SKM-1 (cell line): ENCODE results near the gene PCK2.

Source experiments
- DNase-seq: peaks from one replicate; lab custom pipeline; 2025; ENCODE audit not compliant: unreplicated experiment; lab: John Stamatoyannopoulos, UW

PCK2 gene

DNA sequence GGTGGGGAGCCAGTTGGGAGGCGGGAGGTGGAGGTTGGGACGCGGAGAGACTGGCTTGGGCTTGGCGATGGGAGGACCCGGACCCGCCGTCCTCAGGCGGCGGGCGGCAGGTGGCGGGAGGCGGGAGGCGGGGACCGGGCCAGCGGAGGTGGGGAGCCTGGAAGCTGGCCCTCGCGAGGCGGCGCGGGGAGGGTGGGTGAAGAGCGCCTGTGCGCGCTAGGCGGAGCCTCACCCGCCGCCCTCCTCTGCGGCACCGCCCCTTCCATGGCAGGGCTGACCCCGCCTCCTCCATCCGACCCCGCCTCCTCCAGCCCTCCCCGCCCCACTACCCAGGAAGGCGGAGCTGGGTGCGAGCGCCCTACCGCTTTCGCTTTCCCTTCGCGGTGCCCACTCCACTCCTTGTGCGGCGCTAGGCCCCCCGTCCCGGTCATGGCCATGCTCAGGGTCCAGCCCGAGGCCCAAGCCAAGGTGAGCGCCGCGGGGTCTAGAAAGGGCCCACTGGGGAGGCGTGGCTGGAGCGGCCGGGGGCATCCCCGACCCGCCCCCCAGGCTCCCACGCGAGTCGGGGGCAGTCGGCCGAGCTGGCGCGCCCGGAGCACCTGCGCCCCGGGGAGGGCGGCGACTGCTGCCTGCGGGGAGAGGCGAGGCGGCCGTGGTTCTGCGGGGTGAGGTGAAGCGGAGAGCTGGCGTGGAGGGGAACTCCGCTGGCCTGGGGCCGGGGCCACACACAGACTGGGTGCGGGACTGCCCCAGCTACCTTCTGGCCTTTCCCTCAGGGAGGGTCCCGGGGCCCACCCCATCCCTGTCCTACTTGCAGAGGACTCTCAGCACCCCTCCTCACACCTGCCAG, 41.9 kb downstream of the PCK2 start, which contains the start of gene PSME1:
Gene PSME1, plus strand, starts transcription at position 361 of the 850 bp plus-strand sequence. Its CDS starts 69 bp downstream, at position 430.
- DNase-seq, result peak; percentile 43

DNA sequence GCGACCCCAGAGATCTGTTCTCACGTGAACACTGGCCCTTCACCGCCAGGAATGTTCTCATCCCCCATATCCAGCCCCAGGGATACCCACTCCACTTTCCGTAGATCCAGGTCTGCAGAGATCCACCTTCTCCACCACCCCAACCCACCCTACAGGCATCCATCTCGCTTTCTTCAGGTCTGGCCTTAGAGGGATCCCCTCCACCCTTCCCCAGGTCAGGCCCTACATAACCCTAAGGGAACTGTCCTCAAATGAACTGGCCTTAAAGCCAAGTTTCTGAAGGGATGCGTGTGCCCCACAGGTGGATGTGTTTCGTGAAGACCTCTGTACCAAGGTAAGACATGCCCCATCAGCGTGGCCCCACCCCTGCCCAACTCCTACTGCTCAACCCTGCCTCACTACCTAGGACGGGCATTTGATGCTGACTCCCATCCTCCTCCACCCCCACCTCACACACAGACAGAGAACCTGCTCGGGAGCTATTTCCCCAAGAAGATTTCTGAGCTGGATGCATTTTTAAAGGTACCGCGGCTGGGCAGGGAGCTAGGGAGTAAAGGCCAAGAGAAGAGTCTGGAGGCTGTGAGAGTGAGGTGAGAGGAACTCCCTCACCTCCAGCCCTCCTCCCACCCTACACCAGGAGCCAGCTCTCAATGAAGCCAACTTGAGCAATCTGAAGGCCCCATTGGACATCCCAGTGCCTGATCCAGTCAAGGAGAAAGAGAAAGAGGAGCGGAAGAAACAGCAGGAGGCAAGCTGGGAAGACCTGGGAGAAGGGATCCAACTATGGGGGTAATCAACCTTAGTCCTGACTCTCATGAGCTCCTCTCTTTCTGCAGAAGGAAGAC, 42.8 kb downstream of the PCK2 start:
- no peak for DNase-seq

DNA sequence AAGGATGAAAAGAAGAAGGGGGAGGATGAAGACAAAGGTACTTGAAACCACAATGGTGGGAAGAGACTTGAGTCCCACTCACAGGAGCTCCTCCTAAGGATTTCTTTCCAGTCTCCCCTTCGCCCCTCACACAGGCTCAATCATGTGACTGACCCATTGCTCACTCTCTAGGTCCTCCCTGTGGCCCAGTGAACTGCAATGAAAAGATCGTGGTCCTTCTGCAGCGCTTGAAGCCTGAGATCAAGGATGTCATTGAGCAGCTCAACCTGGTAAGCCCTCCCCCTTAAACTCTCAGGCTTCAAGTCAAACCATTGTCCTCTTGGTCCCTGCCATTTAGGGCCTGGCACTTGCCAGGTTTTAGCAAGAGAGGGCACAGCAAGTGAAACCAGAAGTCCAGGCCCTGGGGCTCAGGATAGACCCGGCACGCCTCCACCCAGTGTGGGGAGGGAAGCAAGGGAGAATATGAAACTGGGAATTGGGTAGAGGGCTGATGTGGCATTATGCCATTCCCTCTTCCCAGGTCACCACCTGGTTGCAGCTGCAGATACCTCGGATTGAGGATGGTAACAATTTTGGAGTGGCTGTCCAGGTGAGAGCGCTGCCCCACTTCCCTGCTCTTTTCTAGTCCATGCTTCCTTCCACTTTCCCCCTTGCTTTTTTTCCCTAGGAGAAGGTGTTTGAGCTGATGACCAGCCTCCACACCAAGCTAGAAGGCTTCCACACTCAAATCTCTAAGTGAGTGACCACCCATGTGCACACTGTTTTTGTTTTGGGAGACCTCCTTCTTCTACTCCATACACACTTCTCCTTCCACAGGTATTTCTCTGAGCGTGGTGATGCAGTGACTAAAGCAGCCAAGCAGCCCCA, 43.7 kb downstream of the PCK2 start:
- DNase-seq, result no peak

GRCh38 chr14:24138396-24139271, 44.5 kb downstream of the PCK2 start:
- no peak for DNase-seq

DNA sequence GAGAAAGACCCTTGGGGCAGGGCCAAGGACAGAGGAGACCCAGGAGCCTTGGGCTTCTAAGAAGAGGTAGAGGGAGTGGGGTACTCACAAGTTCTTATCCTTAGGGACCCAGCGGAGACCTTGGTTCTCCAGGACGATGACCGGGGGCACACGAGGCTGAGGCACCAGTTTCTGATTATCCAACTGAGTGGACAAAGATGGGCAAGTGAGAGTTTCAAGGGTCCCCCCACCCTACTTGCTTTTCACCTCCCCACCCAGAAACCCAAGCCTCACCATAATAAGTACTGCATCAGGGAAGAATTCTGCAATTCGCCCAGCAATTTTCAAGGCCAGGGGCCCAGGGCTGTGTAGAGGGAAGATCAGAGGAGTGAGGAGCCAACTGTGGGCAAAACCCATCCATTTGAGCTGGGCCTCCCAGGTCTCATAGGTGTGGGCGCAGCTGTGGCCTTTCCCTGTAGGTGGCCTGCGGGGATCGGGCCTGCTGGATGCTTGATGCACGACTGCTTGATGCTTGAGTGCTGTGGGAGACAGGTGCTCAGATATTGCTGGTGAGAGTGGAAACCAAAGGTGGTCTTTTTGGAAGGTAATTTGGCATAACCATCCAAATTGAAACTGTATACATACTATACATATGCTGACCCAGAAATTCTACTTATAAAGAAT, 45.3 kb downstream of the PCK2 start:
- DNase-seq, result no peak

- peak; percentile 72 for DNase-seq
Measured at GRCh38 chr14:24141097-24141880, 47.2 kb downstream of the PCK2 start, which contains the start of gene EMC9. TSS of gene EMC9 (minus strand) at chr14:24141591. CDS start at chr14:24141304, 287 bp downstream.

GRCh38 chr14:24143511-24143910, 49.4 kb downstream of the PCK2 start:
- DNase-seq, result no peak

- DNase-seq, result no peak
Measured at GRCh38 chr14:24144451-24144850, 50.3 kb downstream of the PCK2 start.

DNA sequence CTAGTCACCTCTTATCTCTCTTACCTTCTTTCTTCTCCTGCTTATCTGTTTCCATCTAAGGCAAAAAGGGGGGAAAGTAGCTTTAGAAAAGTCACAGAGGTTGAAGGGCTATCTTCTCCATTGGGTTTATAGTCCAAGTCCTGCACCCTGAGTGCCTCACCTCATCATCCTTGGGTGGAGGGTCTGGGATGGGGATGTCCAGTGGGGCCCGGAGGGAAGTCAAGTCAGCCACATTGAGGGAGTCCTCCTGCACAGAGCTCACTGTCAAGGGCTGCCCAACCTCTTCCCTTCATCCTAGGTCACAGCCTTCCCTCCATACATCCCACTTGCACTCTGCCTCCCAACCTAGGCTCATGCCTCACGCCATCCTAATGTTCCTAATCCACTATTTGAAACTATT, 51.1 kb downstream of the PCK2 start:
- no peak for DNase-seq

- DNase-seq, result no peak
Measured at GRCh38 chr14:24145690-24146452, 51.8 kb downstream of the PCK2 start.

GRCh38 chr14:24146453-24146977, 52.4 kb downstream of the PCK2 start, which contains the start of gene PSME2:
TSS of gene PSME2 (minus strand) at chr14:24146610. CDS start at chr14:24146581, 29 bp downstream.
- DNase-seq, result peak; percentile 58

DNA sequence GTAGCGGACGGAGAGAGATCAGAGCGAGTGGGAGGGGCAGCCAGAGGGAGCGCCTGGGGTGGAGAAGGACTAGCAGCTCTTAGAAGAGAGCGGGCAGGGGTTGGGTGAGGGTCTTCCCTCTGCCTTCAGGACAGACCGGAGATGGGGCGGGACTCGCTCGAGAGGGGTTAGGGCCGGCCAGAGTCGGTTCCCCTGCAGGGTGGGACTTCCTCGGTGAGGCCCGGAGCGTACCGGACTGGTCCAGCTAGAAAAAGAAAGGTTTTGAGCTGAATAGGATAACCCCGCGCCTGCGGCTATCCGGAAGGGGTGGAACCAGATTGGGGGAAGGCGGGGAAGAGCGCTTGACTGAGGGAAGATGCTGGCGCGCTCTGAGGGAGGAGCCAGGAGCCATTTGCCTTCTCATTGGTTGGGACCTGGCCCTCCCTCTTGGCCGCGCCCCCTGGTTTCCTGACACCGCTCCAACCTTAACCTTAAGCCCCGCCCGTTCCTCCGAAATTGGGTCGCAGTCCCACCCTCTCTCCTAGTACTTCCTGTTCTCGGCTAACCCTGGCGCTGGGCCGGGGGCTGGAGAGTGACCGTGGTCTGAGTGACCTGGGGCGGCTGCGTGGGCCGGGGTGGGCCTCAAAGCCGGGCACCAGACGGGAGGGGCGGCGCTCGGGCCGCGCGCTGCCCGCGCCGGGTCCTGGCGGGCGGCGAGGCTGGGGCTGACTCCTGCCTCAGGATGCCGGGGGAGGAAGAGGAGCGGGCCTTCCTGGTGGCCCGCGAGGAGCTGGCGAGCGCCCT, 53.1 kb downstream of the PCK2 start, which contains the start of gene RNF31:
Gene RNF31, plus strand, starts transcription at position 521 of the 783 bp plus-strand sequence. Its CDS starts 201 bp downstream, at position 722.
- peak; percentile 92 for DNase-seq

- no peak for DNase-seq
Measured at GRCh38 chr14:24147761-24148428, 53.8 kb downstream of the PCK2 start.

GRCh38 chr14:24149302-24149969, 55.3 kb downstream of the PCK2 start:
- no peak for DNase-seq

DNA sequence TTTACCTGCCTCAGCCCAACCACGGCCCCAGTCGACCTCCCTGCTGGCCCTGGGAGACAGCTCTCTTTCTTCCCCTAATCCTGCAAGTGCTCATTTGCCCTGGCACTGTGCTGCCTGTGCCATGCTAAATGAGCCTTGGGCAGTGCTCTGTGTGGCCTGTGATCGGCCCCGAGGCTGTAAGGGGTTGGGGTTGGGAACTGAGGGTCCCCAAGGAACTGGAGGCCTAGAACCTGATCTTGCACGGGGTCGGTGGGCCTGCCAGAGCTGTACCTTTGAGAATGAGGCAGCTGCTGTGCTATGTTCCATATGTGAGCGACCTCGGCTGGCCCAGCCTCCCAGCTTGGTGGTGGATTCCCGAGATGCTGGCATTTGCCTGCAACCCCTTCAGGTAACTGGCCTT, 56.0 kb downstream of the PCK2 start:
- DNase-seq, result no peak
